ENCODE measurements around the gene PSMG4. TPM values are rescaled to one million over a fixed set of nuclear protein-coding genes. Genes with fewer than 3 reads are reported as not detected.
A peak's percentile ranks its signal among the peaks of the same experiment; 100 is the strongest.

Gene PSMG4
- total and polyA plus RNA-seq, 9 of the 15 experiments (the other 6 are each of a cell fraction or from before 2014, with no cell fraction given): 12.9 to 185 (median 52.0) TPM

DNA sequence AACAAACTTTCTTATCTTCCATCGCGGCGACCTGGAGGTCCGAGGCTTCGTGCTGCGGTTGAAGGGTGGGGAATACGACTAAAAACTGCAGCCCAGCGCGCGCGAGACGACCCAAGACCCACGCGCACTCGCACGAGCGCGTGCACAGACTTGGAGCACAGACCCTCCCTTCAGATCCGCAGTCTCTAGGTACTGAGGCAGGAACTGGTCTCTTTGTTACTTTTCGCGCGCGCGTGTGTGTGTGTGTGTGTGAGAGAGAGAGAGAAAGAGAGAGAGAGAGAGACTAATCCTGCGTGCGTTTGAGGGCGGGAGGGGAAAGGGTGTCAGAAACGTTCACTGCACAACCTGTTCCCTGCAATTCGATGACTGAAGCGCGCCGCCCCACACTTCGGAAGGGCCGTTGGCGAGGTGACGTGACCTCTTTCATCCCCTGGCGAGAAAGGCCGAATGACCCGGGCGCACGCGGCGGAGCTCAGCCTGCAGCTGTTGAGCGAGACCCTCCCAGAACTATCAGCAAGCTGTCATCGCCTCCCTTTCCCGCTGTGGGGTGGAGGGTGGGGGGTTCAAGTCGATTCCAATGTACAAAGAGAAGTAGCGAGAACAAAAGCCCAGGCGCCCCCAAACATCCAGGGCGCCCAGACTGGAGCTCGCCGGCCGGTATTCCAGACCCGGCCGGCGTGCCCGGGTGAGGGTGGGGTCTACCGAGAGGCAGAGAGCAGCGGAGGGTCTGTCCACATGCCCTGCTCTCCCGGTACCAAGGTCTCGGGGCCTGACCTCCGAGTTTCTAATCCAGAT lies 29.8 kb upstream of the PSMG4 start (continued):
- TF ChIP-seq SP1 (CRISPR knock-in tag; IDR thresholded peaks at IDR 0.05) (0 out of 2 replicates have a peak, but pooled peaks have one; percentile 31), SIN3B (IDR thresholded peaks at IDR 0.05; ENCODE audit: low read depth) (no peak), TCF7 (IDR thresholded peaks at IDR 0.05; ENCODE audit: borderline replicate concordance) (no peak), PCBP1 (IDR thresholded peaks at IDR 0.05; ENCODE audit: low read depth, low read length, poor library complexity, severe bottlenecking) (no peak), RNF2 (IDR thresholded peaks at IDR 0.05) (no peak), NFYB (IDR thresholded peaks at IDR 0.05; ENCODE audit: extremely low read depth, insufficient read length) (no peak)
- TF ChIP-seq, protein P1, sequence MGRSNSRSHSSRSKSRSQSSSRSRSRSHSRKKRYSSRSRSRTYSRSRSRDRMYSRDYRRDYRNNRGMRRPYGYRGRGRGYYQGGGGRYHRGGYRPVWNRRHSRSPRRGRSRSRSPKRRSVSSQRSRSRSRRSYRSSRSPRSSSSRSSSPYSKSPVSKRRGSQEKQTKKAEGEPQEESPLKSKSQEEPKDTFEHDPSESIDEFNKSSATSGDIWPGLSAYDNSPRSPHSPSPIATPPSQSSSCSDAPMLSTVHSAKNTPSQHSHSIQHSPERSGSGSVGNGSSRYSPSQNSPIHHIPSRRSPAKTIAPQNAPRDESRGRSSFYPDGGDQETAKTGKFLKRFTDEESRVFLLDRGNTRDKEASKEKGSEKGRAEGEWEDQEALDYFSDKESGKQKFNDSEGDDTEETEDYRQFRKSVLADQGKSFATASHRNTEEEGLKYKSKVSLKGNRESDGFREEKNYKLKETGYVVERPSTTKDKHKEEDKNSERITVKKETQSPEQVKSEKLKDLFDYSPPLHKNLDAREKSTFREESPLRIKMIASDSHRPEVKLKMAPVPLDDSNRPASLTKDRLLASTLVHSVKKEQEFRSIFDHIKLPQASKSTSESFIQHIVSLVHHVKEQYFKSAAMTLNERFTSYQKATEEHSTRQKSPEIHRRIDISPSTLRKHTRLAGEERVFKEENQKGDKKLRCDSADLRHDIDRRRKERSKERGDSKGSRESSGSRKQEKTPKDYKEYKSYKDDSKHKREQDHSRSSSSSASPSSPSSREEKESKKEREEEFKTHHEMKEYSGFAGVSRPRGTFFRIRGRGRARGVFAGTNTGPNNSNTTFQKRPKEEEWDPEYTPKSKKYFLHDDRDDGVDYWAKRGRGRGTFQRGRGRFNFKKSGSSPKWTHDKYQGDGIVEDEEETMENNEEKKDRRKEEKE (IDR thresholded peaks at IDR 0.05; ENCODE audit: borderline replicate concordance in 1 of 2, control insufficient read depth in 1 of 2, low read depth in 2 of 2, low read length in 1 of 2): no peak
- TF ChIP-seq, protein P2, sequence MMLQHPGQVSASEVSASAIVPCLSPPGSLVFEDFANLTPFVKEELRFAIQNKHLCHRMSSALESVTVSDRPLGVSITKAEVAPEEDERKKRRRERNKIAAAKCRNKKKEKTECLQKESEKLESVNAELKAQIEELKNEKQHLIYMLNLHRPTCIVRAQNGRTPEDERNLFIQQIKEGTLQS (IDR thresholded peaks at IDR 0.05): 0 out of 2 replicates have a peak, but pooled peaks have one; percentile 6
- TF ChIP-seq, protein P2 (CRISPR knock-in tag; conservative IDR thresholded peaks at IDR 0.05): no peak
- TF ChIP-seq, protein P3, sequence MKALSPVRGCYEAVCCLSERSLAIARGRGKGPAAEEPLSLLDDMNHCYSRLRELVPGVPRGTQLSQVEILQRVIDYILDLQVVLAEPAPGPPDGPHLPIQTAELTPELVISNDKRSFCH (CRISPR knock-in tag; IDR thresholded peaks at IDR 0.05): no peak
- TF ChIP-seq, protein P3 (tag; IDR thresholded peaks at IDR 0.05): 0 out of 2 replicates have a peak, but pooled peaks have one; percentile 53
- TF ChIP-seq, protein P4, sequence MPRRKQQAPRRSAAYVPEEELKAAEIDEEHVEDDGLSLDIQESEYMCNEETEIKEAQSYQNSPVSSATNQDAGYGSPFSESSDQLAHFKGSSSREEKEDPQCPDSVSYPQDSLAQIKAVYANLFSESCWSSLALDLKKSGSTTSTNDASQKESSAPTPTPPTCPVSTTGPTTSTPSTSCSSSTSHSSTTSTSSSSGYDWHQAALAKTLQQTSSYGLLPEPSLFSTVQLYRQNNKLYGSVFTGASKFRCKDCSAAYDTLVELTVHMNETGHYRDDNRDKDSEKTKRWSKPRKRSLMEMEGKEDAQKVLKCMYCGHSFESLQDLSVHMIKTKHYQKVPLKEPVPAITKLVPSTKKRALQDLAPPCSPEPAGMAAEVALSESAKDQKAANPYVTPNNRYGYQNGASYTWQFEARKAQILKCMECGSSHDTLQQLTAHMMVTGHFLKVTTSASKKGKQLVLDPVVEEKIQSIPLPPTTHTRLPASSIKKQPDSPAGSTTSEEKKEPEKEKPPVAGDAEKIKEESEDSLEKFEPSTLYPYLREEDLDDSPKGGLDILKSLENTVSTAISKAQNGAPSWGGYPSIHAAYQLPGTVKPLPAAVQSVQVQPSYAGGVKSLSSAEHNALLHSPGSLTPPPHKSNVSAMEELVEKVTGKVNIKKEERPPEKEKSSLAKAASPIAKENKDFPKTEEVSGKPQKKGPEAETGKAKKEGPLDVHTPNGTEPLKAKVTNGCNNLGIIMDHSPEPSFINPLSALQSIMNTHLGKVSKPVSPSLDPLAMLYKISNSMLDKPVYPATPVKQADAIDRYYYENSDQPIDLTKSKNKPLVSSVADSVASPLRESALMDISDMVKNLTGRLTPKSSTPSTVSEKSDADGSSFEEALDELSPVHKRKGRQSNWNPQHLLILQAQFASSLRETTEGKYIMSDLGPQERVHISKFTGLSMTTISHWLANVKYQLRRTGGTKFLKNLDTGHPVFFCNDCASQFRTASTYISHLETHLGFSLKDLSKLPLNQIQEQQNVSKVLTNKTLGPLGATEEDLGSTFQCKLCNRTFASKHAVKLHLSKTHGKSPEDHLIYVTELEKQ (CRISPR knock-in tag; IDR thresholded peaks at IDR 0.05): no peak
- TF ChIP-seq, protein P5, sequence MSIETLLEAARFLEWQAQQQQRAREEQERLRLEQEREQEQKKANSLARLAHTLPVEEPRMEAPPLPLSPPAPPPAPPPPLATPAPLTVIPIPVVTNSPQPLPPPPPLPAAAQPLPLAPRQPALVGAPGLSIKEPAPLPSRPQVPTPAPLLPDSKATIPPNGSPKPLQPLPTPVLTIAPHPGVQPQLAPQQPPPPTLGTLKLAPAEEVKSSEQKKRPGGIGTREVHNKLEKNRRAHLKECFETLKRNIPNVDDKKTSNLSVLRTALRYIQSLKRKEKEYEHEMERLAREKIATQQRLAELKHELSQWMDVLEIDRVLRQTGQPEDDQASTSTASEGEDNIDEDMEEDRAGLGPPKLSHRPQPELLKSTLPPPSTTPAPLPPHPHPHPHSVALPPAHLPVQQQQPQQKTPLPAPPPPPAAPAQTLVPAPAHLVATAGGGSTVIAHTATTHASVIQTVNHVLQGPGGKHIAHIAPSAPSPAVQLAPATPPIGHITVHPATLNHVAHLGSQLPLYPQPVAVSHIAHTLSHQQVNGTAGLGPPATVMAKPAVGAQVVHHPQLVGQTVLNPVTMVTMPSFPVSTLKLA (conservative IDR thresholded peaks at IDR 0.05): 0 out of 4 replicates have a peak, but pooled peaks of 1 of the 2 experiments have one; percentile 2
- TF ChIP-seq, protein P6, sequence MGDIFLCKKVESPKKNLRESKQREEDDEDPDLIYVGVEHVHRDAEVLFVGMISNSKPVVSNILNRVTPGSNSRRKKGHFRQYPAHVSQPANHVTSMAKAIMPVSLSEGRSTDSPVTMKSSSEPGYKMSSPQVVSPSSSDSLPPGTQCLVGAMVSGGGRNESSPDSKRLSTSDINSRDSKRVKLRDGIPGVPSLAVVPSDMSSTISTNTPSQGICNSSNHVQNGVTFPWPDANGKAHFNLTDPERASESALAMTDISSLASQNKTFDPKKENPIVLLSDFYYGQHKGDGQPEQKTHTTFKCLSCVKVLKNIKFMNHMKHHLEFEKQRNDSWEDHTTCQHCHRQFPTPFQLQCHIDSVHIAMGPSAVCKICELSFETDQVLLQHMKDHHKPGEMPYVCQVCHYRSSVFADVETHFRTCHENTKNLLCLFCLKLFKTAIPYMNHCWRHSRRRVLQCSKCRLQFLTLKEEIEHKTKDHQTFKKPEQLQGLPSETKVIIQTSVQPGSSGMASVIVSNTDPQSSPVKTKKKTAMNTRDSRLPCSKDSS (IDR thresholded peaks at IDR 0.05; ENCODE audit: low read depth, partially characterized antibody): no peak
